ENCODE measurements around the gene MTERF4.

MTERF4 gene

GRCh38 chr2:241087420-241088268 is 14.4 kb downstream of the MTERF4 start:
- DNase-seq: no peak

- no peak for DNase-seq
Observed at GRCh38 chr2:241084856-241085444, 17.1 kb downstream of the MTERF4 start.

DNA sequence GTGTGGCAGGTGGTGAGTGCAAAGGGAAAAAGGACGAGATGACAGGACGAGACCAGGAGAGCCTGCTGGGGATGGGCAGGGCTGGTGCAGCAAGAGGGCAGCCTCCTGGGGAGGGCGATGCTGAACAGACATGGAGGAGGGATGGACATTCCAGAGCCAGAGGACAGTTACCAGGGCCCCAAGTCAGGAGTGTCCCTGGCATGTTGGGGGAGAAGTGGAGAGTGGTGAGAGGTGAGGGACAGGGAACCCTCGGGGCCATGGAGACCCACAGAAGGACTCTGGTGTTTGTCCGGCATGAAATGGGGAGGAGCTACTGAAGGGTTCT is 19.0 kb downstream of the MTERF4 start:
- DNase-seq: no peak

DNA sequence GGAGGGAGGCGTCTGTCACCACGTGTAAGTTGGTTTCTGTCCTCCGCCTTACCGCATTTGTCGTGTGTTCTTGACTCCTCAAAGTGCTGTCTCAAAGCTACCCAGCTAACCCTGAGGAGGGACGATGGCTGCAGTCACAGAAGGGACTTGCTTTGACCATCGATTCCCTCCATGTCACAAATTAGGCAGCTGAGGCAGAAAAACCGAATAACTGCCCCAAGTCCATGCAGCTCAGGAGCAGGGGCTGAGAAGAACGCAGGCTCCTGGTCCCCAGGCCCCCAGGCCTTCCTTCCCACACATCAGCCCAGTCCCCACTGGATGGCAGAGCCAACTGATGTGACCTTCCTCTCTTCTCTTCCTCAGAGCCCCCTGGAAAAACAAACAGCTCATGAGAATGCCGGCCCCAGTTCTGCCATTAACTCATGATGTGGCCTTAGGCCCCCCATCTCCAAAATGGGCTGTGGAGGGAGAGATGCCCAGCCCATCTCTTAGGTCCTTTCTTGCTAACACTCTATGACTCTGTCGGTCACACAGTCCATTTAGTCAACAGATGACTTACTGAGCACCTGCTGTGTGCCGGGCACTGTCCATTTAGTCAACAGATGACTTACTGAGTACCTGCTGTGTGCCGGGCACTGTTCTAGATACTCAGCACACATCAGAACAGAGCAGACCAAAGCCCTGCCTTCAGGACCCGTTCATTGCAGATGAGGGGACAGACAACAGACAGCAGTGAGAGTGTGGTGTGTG is 19.6 kb downstream of the MTERF4 start:
- DNase-seq: no peak

GRCh38 chr2:241081643-241082340 is 20.3 kb downstream of the MTERF4 start:
- no peak for DNase-seq

DNA sequence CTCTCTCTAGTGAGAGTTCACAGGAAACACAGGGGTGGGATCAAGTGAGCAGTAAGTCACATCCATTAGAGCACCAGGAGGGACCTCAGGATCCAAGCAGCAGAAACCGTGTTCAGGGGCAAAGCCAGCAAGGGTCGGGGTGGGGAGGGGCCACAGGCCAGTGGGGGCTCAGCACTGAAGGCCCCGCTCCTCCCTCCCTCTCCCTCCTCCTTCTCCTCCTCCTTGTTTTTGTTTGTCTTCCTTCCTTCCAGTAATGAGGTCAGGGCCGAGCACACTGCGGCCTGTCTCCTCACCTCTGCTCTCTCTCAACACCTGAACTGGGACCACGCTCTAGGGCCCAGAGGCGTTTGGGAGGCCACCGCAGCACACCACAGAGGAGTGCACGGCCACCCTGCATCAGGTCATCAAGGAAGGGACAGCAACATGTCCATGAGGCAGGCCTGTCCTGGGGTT is 20.9 kb downstream of the MTERF4 start:
- DNase-seq: no peak

DNA sequence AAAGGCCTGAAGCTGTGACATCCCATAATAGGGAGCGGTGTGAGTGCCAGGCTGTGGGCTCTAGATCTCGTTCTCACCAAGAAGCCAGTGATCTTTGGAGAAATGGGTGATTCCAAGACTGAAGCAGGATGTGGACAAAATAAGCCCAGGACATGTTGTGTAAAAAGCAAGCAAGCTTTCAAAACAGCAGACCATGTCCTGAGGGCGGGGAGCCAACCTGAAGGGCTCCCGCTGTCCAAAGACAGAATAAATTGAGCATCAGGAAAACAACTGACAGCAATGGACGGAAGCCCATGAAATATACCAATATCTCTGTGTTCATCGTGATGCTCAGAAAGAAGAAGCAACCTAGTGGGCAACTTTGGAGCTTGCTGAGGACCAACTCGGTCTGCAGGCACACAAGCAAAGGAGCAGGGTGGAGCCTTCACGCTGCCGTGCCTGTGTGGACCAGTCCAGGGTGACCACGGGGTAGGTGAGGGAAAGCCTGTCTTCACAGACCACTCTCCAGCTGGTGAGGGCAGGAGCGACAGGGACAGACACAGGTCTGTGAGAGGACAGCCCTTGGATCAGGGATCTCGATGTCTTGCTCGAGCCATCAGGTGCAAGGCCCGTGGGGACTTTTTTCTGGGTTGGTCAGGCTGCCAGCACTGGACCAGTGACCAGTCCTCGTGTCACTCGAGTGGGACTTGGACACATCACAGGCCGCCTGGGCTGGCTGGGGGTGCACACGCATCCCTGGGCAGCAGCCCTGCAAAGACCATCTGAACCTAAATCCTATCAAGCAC is 21.5 kb downstream of the MTERF4 start:
- no peak for DNase-seq

- DNase-seq: no peak
Observed at GRCh38 chr2:241074901-241075540, 27.1 kb downstream of the MTERF4 start.

DNA sequence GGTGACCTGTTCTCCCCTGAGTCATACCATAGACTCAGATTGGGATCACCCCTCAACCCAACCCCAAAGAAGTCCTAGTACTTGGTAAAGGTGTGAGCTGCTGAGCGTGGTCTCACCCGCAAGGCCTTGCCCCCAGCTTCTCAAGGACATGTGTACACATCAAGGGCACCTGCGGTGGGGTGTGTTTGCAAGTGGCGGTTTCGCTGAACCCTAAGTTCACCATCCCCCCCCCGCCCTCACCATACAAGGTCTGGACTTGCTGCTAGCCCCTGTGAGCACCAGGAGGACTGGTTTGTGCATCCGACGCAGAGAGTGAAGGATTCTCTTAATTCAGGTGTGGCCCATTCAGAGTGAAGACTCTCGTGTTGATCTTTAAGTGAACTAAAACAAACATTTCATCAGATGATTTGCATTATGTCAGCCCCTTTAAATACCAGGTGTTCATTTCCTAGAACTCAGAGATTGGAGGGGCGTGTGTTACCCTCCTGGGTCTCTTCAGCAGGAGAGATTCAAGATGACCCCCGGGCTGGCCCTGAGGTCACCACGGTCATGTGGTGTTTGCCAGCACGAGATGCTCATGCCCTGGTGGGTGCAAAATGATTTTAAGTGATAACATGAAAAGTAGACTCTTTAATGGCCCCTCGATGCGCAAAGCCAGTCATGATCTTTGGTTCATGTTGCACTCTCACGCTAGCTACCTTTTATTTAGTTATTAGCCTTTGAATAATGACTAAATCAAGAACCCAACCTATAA is 27.8 kb downstream of the MTERF4 start:
- DNase-seq: no peak

DNA sequence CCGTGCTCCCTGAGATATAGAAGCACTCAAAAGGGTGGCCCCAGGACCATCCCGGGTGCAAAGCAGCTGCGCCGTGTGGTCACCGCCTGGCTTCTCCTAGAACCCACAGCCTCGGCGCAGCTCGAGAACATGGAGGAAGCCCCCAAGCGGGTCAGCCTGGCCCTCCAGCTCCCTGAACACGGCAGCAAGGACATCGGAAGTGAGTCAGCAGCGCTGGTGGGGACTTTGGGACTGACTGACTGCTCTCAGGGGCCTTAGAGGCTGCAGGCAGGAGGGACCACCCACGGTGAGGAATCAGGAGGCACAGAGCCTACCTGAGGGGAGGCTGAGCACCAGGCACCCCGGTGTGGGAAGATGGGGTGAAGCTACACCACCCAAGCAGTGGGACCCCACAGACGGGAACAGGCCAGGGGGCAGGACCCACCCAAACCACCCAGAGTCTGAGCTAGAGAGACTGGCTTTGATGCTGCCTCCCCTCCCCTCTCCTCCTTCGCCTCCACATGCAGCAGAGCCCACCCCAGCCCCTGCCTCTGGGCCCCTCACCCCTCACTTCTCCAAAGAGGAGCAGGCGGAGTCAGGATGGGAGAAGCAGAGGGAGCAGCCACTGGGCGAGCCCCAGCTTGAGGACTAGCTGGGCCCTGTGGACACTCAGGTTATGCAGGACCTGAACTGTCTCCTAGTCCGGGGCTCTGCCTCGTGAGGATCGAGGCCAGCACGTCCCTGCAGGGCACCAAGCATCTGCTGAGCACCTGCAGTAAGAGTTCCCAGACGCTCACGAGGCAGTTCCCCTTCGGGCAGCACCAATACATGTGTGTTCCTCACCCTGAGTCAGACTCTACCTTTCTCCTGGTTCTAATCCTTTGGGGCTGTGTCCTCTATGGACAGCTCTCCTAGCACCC is 28.7 kb downstream of the MTERF4 start:
- DNase-seq: no peak

DNA sequence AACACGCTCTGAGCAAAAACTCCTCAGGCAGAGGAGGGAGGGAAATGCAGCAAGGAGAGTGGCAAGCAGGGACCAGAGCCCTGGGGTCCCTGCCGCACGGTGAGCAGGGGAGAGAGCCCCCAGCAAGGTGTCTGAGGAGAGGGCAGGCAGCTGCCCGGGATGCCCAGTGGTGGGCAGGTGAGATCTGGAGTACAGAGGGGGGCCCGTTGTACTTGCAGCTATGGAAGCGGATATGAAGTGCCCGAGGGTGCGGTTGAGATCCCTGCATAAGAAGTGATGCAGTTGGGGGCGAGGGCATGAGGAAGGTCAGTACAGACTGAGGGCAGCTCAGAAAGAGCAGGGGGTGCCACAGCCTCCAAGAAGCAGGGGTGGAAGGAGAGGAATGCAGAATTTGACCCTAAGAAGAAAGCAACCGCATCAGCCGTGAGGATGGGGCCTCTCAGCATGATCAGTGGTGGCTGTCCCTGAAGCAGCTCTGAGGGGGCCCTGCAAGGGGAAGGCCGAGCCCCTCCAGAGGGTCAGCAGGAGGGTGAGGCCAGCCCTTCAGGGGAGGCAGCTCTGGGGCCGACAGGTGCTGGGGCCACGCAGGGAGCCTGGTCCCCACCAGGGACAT is 29.4 kb downstream of the MTERF4 start:
- no peak for DNase-seq

DNA sequence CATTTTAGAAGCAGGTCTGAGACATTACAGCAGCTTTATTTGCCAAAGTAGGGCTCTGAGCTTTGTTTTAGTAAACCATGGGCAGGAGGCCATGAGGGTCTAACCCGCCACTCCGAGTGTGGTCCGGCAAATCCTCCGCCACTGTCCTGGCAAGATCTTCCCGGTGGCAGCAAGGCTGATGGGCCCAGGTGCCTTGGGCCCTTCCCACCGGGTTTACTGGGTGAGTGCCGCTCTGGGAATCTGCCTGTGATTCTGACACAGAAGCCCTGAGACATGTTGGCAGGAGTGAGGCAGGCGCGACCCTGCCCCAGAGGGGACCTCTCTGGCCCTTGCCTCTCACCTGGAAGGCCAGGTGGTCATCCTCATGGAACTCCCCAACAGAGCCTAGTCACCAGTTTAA is 29.9 kb downstream of the MTERF4 start:
- DNase-seq: no peak

DNA sequence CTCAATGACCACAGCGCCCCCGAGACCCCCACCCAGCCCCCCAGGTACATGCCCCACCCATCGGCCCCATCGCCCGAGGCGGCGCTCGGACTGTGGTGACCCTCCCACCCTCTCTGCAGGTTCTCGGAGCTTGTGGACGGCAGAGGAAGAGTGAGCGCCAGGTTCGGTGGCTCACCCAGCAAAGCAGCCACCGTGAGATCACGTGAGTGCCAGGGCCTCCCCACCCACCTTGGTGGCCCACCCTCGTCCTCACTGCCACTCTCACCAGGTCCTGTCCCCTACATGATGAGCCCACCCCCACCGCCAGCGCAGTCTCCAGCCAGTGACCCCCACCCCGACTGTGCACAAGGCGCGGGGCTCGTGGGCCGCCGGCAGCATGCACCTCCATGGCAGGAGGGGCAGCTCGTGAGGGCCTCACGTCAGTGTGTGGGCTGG is 30.4 kb downstream of the MTERF4 start:
- DNase-seq: no peak

- DNase-seq: no peak
Observed at GRCh38 chr2:241070811-241071676, 31.0 kb downstream of the MTERF4 start.

- no peak for DNase-seq
Observed at GRCh38 chr2:241070361-241070760, 31.7 kb downstream of the MTERF4 start.

DNA sequence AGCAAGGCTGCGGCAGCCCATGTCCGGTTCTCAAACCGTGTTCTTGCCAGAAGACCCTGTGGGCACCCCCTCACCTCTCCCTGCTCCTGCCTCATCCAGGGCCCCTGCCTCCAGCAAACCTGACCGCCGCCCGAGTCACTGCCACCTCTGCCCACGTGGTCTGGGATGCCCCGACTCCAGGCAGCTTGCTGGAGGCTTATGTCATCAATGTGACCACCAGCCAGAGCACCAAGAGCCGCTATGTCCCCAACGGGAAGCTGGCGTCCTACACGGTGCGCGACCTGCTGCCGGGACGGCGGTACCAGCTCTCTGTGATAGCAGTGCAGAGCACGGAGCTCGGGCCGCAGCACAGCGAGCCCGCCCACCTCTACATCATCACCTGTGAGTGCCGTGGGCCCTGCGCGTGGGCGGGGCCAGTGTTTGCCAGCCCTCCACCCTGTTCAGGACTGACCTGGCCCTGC is 32.2 kb downstream of the MTERF4 start:
- DNase-seq: no peak

- DNase-seq: no peak
Observed at GRCh38 chr2:241068942-241069810, 32.9 kb downstream of the MTERF4 start.
